Measurements from ENCODE around the gene AFG3L2. TPM values are rescaled to one million over a fixed set of nuclear protein-coding genes. Genes with fewer than 3 reads are reported as not detected.

The AFG3L2 gene
- total and polyA plus RNA-seq, 4 donors, result 16.4 to 41.3 (median 33.8) TPM

- ATAC-seq (ENCODE audit: insufficient read depth, low FRiP score) (no peak), DNase-seq (no peak)
- Histone ChIP-seq H3K4me1 (ENCODE audit: control insufficient read depth in 5 of 5, insufficient read depth in 5 of 5, low read length in 5 of 5) (no peaks in the 10 kb centered on the region), H3K9ac (ENCODE audit: insufficient read depth in 1 of 2, low read length in 2 of 2) (no peak overlapping the region), H3K4me3 (no peak overlapping the region), H3K27me3 (ENCODE audit: control insufficient read depth in 3 of 3, insufficient read depth in 3 of 3, low read length in 2 of 3) (peaks cover 0 to 5% (median 0%) of the 10 kb centered on the region in 3 donors), H3K27ac (ENCODE audit: low read depth in 1 of 2, low read length in 1 of 2) (no peak overlapping the region), H3K36me3 (ENCODE audit: control insufficient read depth in 4 of 4, insufficient read depth in 4 of 4, low read length in 4 of 4) (no peaks in the 10 kb centered on the region), H3K9me3 (ENCODE audit: control insufficient read depth in 4 of 4, insufficient read depth in 3 of 4, low read length in 3 of 4) (no peaks in the 10 kb centered on the region)
- TF ChIP-seq CTCF (IDR thresholded peaks at IDR 0.05; ENCODE audit: control extremely low read depth, extremely low read depth), result no peak
- WGBS, 2 donors, result 67 to 75% methylated on average over 1 of the region's 1 CpG
Measured at GRCh38 chr18:12296457-12296856, 80.6 kb downstream of the AFG3L2 start.

GRCh38 chr18:12296087-12296403 lies 81.0 kb downstream of the AFG3L2 start:
- ATAC-seq (ENCODE audit: insufficient read depth, low FRiP score), result no peak
- peaks cover 0 to 5% (median 0%) of the 10 kb centered on the region in 3 donors for H3K27me3 ChIP-seq (ENCODE audit: control insufficient read depth in 3 of 3, insufficient read depth in 3 of 3, low read length in 2 of 3)
- TF ChIP-seq CTCF (IDR thresholded peaks at IDR 0.05; ENCODE audit: control extremely low read depth, extremely low read depth), result no peak
- no peak for DNase-seq
- H3K36me3 ChIP-seq (ENCODE audit: control insufficient read depth in 4 of 4, insufficient read depth in 4 of 4, low read length in 4 of 4), result no peaks in the 10 kb centered on the region
- no peak overlapping the region for H3K9ac ChIP-seq (ENCODE audit: insufficient read depth in 1 of 2, low read length in 2 of 2)
- no peaks in the 10 kb centered on the region for H3K9me3 ChIP-seq (ENCODE audit: control insufficient read depth in 4 of 4, insufficient read depth in 3 of 4, low read length in 3 of 4)
- no peak overlapping the region for H3K4me3 ChIP-seq
- 89 to 94% methylated on average over 3 of the region's 3 CpGs for WGBS, 2 donors
- no peaks in the 10 kb centered on the region for H3K4me1 ChIP-seq (ENCODE audit: control insufficient read depth in 5 of 5, insufficient read depth in 5 of 5, low read length in 5 of 5)
- no peak overlapping the region for H3K27ac ChIP-seq (ENCODE audit: low read depth in 1 of 2, low read length in 1 of 2)

GRCh38 chr18:12295389-12296086 lies 81.5 kb downstream of the AFG3L2 start:
- no peaks in the 10 kb centered on the region for H3K4me1 ChIP-seq (ENCODE audit: control insufficient read depth in 5 of 5, insufficient read depth in 5 of 5, low read length in 5 of 5)
- no peak for DNase-seq
- no peak for TF ChIP-seq CTCF (IDR thresholded peaks at IDR 0.05; ENCODE audit: control extremely low read depth, extremely low read depth)
- H3K27me3 ChIP-seq (ENCODE audit: control insufficient read depth in 3 of 3, insufficient read depth in 3 of 3, low read length in 2 of 3), result peaks cover 0 to 5% (median 0%) of the 10 kb centered on the region in 3 donors
- 91 to 93% methylated on average over 18 of the region's 18 CpGs for WGBS, 2 donors
- ATAC-seq (ENCODE audit: insufficient read depth, low FRiP score), result no peak
- no peak overlapping the region for H3K27ac ChIP-seq (ENCODE audit: low read depth in 1 of 2, low read length in 1 of 2)
- H3K9me3 ChIP-seq (ENCODE audit: control insufficient read depth in 4 of 4, insufficient read depth in 3 of 4, low read length in 3 of 4), result no peaks in the 10 kb centered on the region
- H3K4me3 ChIP-seq, result no peak overlapping the region
- H3K9ac ChIP-seq (ENCODE audit: insufficient read depth in 1 of 2, low read length in 2 of 2), result no peak overlapping the region
- no peaks in the 10 kb centered on the region for H3K36me3 ChIP-seq (ENCODE audit: control insufficient read depth in 4 of 4, insufficient read depth in 4 of 4, low read length in 4 of 4)

GRCh38 chr18:12293831-12294230 lies 83.2 kb downstream of the AFG3L2 start:
- H3K27me3 ChIP-seq (ENCODE audit: control insufficient read depth in 3 of 3, insufficient read depth in 3 of 3, low read length in 2 of 3), result peaks cover 0 to 10% (median 6%) of the 10 kb centered on the region in 3 donors
- no peak for TF ChIP-seq CTCF (IDR thresholded peaks at IDR 0.05; ENCODE audit: control extremely low read depth, extremely low read depth)
- H3K36me3 ChIP-seq (ENCODE audit: control insufficient read depth in 4 of 4, insufficient read depth in 4 of 4, low read length in 4 of 4), result no peaks in the 10 kb centered on the region
- DNase-seq (no peak), ATAC-seq (ENCODE audit: insufficient read depth, low FRiP score) (no peak)
- no peak overlapping the region for H3K4me3 ChIP-seq
- peaks cover 0 to 2% (median 0%) of the 10 kb centered on the region in 5 donors for H3K4me1 ChIP-seq (ENCODE audit: control insufficient read depth in 5 of 5, insufficient read depth in 5 of 5, low read length in 5 of 5)
- H3K9ac ChIP-seq (ENCODE audit: insufficient read depth in 1 of 2, low read length in 2 of 2), result no peak overlapping the region
- WGBS, 2 donors, result 79 to 88% methylated on average over 11 of the region's 11 CpGs
- H3K9me3 ChIP-seq (ENCODE audit: control insufficient read depth in 4 of 4, insufficient read depth in 3 of 4, low read length in 3 of 4), result no peaks in the 10 kb centered on the region
- no peak overlapping the region for H3K27ac ChIP-seq (ENCODE audit: low read depth in 1 of 2, low read length in 1 of 2)

Data from lung (tissue), 12 donors.